RCC 7860 (cell line): ENCODE results near the gene ALK.

Source experiments
- DNase-seq: peaks from one replicate; pipeline ENCODE4 v3.0.0-alpha.2; 2015; ENCODE audit warnings: low spot score
- FAIRE-seq: peaks from 2 replicates; lab custom pipeline; 2012; peaks lifted over from hg19 to GRCh38; lab: Jason Lieb, UNC

The ALK gene

GRCh38 chr2:29509878-29510277 is 411.5 kb downstream of the ALK start:
- no peak for DNase-seq
- no peak for FAIRE-seq

GRCh38 chr2:29509397-29509796 is 412.0 kb downstream of the ALK start:
- FAIRE-seq (no peak), DNase-seq (no peak)

- FAIRE-seq (no peak), DNase-seq (no peak)
Observed at GRCh38 chr2:29504746-29505145, 416.6 kb downstream of the ALK start.

- FAIRE-seq (peak; percentile 8), DNase-seq (peak; percentile 11)
Observed at GRCh38 chr2:29502460-29502911, 418.9 kb downstream of the ALK start.

GRCh38 chr2:29497375-29497774 is 424.0 kb downstream of the ALK start:
- DNase-seq (no peak), FAIRE-seq (no peak)

GRCh38 chr2:29496198-29496597 is 425.2 kb downstream of the ALK start:
- FAIRE-seq, result no peak
- no peak for DNase-seq

- FAIRE-seq (no peak), DNase-seq (no peak)
Observed at GRCh38 chr2:29495536-29496060, 425.8 kb downstream of the ALK start.

- no peak for DNase-seq
- no peak for FAIRE-seq
Observed at GRCh38 chr2:29495068-29495467, 426.3 kb downstream of the ALK start.

- DNase-seq (no peak), FAIRE-seq (no peak)
Observed at GRCh38 chr2:29492701-29493100, 428.7 kb downstream of the ALK start.

GRCh38 chr2:29490045-29490444 is 431.3 kb downstream of the ALK start:
- DNase-seq, result no peak
- FAIRE-seq, result no peak

GRCh38 chr2:29489568-29489967 is 431.8 kb downstream of the ALK start:
- DNase-seq (no peak), FAIRE-seq (no peak)

- DNase-seq (no peak), FAIRE-seq (no peak)
Observed at GRCh38 chr2:29487967-29488555, 433.3 kb downstream of the ALK start.

- FAIRE-seq (no peak), DNase-seq (no peak)
Observed at GRCh38 chr2:29485631-29486030, 435.8 kb downstream of the ALK start.

- no peak for DNase-seq
- FAIRE-seq, result no peak
Observed at GRCh38 chr2:29485117-29485516, 436.3 kb downstream of the ALK start.

GRCh38 chr2:29482867-29483266 is 438.5 kb downstream of the ALK start:
- no peak for FAIRE-seq
- no peak for DNase-seq

GRCh38 chr2:29482348-29482747 is 439.0 kb downstream of the ALK start:
- DNase-seq (no peak), FAIRE-seq (no peak)

- FAIRE-seq (no peak), DNase-seq (no peak)
Observed at GRCh38 chr2:29481313-29481712, 440.1 kb downstream of the ALK start.

- DNase-seq (no peak), FAIRE-seq (no peak)
Observed at GRCh38 chr2:29480426-29480825, 441.0 kb downstream of the ALK start.

- FAIRE-seq (no peak), DNase-seq (no peak)
Observed at GRCh38 chr2:29479401-29479800, 442.0 kb downstream of the ALK start.

GRCh38 chr2:29478641-29479040 is 442.7 kb downstream of the ALK start:
- no peak for DNase-seq
- no peak for FAIRE-seq

- FAIRE-seq (no peak), DNase-seq (no peak)
Observed at GRCh38 chr2:29477186-29477585, 444.2 kb downstream of the ALK start.

GRCh38 chr2:29475499-29475898 is 445.9 kb downstream of the ALK start:
- no peak for DNase-seq
- no peak for FAIRE-seq

- no peak for DNase-seq
- no peak for FAIRE-seq
Observed at GRCh38 chr2:29469961-29470360, 451.4 kb downstream of the ALK start.
